Measurements from ENCODE around the gene UBASH3B. TPM values are rescaled to one million over a fixed set of nuclear protein-coding genes. Genes with fewer than 3 reads are reported as not detected.

The UBASH3B gene
- total RNA-seq, 1 experiment from 2014 or later = 81.9 TPM

DNA sequence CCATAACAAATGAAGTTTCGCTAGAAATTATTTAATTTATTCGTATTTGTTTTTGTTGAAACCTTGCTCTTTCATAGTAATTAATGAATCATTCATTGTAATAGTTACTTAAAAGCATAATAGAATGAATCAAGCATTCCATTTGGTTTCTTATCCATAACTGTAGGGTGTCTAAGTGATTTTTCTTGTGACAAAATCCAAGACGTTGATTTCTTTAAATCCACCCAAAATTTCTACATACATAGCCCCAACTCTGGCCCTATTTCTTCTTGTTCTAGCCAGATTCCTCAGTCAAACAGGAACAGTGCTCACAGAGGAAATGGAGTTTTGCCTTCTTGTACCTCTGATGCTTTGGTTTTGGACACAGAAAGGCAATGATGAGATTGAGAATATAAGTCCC is 25.5 kb downstream of the UBASH3B start:
- TF ChIP-seq, protein P1, sequence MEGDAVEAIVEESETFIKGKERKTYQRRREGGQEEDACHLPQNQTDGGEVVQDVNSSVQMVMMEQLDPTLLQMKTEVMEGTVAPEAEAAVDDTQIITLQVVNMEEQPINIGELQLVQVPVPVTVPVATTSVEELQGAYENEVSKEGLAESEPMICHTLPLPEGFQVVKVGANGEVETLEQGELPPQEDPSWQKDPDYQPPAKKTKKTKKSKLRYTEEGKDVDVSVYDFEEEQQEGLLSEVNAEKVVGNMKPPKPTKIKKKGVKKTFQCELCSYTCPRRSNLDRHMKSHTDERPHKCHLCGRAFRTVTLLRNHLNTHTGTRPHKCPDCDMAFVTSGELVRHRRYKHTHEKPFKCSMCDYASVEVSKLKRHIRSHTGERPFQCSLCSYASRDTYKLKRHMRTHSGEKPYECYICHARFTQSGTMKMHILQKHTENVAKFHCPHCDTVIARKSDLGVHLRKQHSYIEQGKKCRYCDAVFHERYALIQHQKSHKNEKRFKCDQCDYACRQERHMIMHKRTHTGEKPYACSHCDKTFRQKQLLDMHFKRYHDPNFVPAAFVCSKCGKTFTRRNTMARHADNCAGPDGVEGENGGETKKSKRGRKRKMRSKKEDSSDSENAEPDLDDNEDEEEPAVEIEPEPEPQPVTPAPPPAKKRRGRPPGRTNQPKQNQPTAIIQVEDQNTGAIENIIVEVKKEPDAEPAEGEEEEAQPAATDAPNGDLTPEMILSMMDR (conservative IDR thresholded peaks at IDR 0.05) = no peak
- no peak for TF ChIP-seq EZH2 (IDR thresholded peaks at IDR 0.05; ENCODE audit: low read depth)
- CTCF ChIA-PET = no interaction called here

DNA sequence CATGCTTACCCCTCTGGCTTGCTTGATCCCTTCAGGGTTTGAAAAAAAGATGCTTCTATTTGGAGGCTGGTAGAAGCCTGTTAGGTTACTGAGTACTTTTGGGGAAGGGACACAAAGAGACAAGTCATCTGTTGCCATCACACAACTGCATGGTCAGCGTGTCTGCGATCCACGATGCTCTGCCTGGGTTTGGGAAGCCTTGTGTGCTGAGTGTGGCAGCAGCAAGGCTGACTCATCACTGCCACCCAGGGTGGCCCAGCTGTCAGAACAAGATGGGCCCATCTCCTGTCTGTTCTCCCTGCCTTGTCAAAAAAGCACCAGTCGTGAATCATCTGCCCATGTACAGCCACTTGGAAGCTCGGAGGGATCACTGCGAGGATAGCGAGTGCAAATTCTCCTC is 26.2 kb downstream of the UBASH3B start:
- POLR2A ChIA-PET (ENCODE audit: unreplicated experiment) = no interaction called here
- no peak for DNase-seq
- intact Hi-C loops (cut with micrococcal nuclease; ENCODE audit: unreplicated experiment) = no loop called here

More for the DNA sequence above, 25.5 kb downstream of the UBASH3B start:
- Histone ChIP-seq H2AFZ (no peak overlapping the region), H3K9me3 (ENCODE audit: insufficient read depth, low read depth) (no peaks in the 10 kb centered on the region), H3K27ac (no peak overlapping the region), H3K79me2 (ENCODE audit: low read depth) (peaks cover 94% of the 10 kb centered on the region), H3K27me3 (ENCODE audit: insufficient read depth, low read depth) (no peaks in the 10 kb centered on the region), H4K20me1 (ENCODE audit: insufficient read depth) (no peaks in the 10 kb centered on the region), H3K36me3 (ENCODE audit: low read depth) (peaks cover 11% of the 10 kb centered on the region), H3K4me2 (no peak overlapping the region), H3K4me1 (replicated peaks; ENCODE audit: insufficient read depth) (peaks cover 35% of the 10 kb centered on the region), H3K4me3 (no peak overlapping the region), H3K9me2 (ENCODE audit: insufficient read depth) (no peaks in the 10 kb centered on the region), H3F3A (ENCODE audit: insufficient read depth, low read depth) (peaks cover 62% of the 10 kb centered on the region)
- intact Hi-C loops (cut with micrococcal nuclease; ENCODE audit: unreplicated experiment) = no loop called here
- DNase-seq = no peak
- POLR2A ChIA-PET (ENCODE audit: unreplicated experiment) = no interaction called here
- BruUV-seq (replicated peaks) = no TSS peak

DNA sequence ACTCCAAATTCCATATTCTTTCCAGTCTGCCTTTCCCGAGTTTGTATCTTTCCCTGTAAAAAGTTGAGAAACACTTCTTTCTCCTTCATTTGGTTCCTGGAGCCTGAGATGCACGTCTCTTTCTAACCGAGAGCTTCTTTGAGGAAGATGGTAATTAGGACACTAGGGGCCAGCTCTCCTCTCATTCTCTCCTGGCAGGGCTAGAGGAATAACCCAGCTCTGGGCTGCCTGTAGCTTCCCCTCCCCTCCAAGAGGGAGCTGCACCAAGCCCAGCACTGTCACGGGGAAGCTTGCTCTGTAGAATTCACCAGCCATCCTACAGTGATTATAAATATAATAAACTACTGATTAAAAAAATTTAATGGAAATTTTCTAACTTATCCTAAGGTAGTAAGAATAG is 26.9 kb downstream of the UBASH3B start:
- no peaks in the 10 kb centered on the region for H3K9me2 ChIP-seq (ENCODE audit: insufficient read depth)
- H3K9me3 ChIP-seq (ENCODE audit: insufficient read depth, low read depth) = no peaks in the 10 kb centered on the region
- peaks cover 62% of the 10 kb centered on the region for H3F3A ChIP-seq (ENCODE audit: insufficient read depth, low read depth)
- no peak overlapping the region for H3K27ac ChIP-seq
- ChIA-PET POLR2A (ENCODE audit: unreplicated experiment) (no interaction called here), CTCF (interaction anchor here (0.6 to 0.7 kb wide), 2 partner anchors 30 to 116 kb away, joined by 3 to 6 read pairs; no protein-coding TSS in a partner anchor)
- H3K36me3 ChIP-seq (ENCODE audit: low read depth) = peaks cover 11% of the 10 kb centered on the region
- H3K4me3 ChIP-seq = no peak overlapping the region
- H3K4me2 ChIP-seq = no peak overlapping the region
- H3K4me1 ChIP-seq (replicated peaks; ENCODE audit: insufficient read depth) = peaks cover 21% of the 10 kb centered on the region
- TF ChIP-seq, protein P1 (conservative IDR thresholded peaks at IDR 0.05) = no peak
- no peak for TF ChIP-seq EZH2 (IDR thresholded peaks at IDR 0.05; ENCODE audit: low read depth)
- no TSS peak for BruUV-seq (replicated peaks)
- peaks cover 98% of the 10 kb centered on the region for H3K79me2 ChIP-seq (ENCODE audit: low read depth)
- DNase-seq = no peak
- H2AFZ ChIP-seq = no peak overlapping the region
- intact Hi-C loops (cut with micrococcal nuclease; ENCODE audit: unreplicated experiment) = no loop called here
- no peaks in the 10 kb centered on the region for H3K27me3 ChIP-seq (ENCODE audit: insufficient read depth, low read depth)
- no peaks in the 10 kb centered on the region for H4K20me1 ChIP-seq (ENCODE audit: insufficient read depth)

More for the DNA sequence above, 26.2 kb downstream of the UBASH3B start:
- BruUV-seq (replicated peaks) = no TSS peak
- peaks cover 11% of the 10 kb centered on the region for H3K36me3 ChIP-seq (ENCODE audit: low read depth)
- H3K4me3 ChIP-seq = no peak overlapping the region
- no peak overlapping the region for H3K4me2 ChIP-seq
- no peak for TF ChIP-seq EZH2 (IDR thresholded peaks at IDR 0.05; ENCODE audit: low read depth)
- TF ChIP-seq, protein P1 (conservative IDR thresholded peaks at IDR 0.05) = no peak
- peaks cover 62% of the 10 kb centered on the region for H3F3A ChIP-seq (ENCODE audit: insufficient read depth, low read depth)
- H3K9me2 ChIP-seq (ENCODE audit: insufficient read depth) = no peaks in the 10 kb centered on the region
- H3K4me1 ChIP-seq (replicated peaks; ENCODE audit: insufficient read depth) = peaks cover 28% of the 10 kb centered on the region
- H3K79me2 ChIP-seq (ENCODE audit: low read depth) = peaks cover 98% of the 10 kb centered on the region
- no peaks in the 10 kb centered on the region for H4K20me1 ChIP-seq (ENCODE audit: insufficient read depth)
- no peak overlapping the region for H3K27ac ChIP-seq
- H3K9me3 ChIP-seq (ENCODE audit: insufficient read depth, low read depth) = no peaks in the 10 kb centered on the region
- CTCF ChIA-PET = no interaction called here
- no peaks in the 10 kb centered on the region for H3K27me3 ChIP-seq (ENCODE audit: insufficient read depth, low read depth)
- H2AFZ ChIP-seq = no peak overlapping the region

All from PC-9 (cell line).